Neural progenitor cell (in vitro differentiated cells): ENCODE data around the gene CUEDC2.

Source experiments
- EZH2 ChIP-seq: fragments of 200-600 bp; sonication (generic); IDR thresholded peaks from 2 replicates; pipeline ENCODE4 v1.6.1; 2017; ENCODE audit warnings: antibody characterized with exemption, mild to moderate bottlenecking, moderate library complexity
- EZH2phosphoT487 ChIP-seq: fragments of 200-600 bp; sonication (generic); IDR thresholded peaks from 2 replicates; pipeline ENCODE4 v1.6.1; 2017; ENCODE audit warnings: antibody characterized with exemption
- TF ChIP-seq, protein P1 (sequence below): fragments of 200-600 bp; sonication (generic); IDR thresholded peaks from 2 replicates; pipeline ENCODE4 v1.5.1; 2017; ENCODE audit warnings: antibody characterized with exemption, mild to moderate bottlenecking

DNA sequence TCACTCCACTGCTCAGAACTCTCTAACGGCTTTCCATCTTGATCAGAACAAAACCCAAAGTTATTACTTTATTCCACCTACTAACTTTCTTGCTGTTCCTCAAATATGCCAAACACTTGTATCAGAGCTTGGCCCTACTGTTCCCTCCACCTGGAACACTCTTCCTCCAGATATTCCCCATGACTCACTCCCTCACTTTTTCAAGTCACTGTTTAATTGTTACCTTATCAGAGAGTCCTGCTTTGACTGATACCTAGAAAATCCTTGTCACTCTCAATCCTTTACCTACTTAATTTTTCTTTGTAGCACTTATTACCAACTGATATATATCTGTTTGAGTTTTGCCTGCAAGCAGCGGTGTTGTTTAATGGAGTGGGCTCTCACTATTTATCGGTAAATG lies 42.5 kb downstream of the CUEDC2 start:
- TF ChIP-seq, protein P1, sequence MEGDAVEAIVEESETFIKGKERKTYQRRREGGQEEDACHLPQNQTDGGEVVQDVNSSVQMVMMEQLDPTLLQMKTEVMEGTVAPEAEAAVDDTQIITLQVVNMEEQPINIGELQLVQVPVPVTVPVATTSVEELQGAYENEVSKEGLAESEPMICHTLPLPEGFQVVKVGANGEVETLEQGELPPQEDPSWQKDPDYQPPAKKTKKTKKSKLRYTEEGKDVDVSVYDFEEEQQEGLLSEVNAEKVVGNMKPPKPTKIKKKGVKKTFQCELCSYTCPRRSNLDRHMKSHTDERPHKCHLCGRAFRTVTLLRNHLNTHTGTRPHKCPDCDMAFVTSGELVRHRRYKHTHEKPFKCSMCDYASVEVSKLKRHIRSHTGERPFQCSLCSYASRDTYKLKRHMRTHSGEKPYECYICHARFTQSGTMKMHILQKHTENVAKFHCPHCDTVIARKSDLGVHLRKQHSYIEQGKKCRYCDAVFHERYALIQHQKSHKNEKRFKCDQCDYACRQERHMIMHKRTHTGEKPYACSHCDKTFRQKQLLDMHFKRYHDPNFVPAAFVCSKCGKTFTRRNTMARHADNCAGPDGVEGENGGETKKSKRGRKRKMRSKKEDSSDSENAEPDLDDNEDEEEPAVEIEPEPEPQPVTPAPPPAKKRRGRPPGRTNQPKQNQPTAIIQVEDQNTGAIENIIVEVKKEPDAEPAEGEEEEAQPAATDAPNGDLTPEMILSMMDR, result no peak
- TF ChIP-seq EZH2, result no peak
- no peak for TF ChIP-seq EZH2phosphoT487
